RWPE2 (cell line): ENCODE data around the gene TBX20.
"Not testable (repeated sequence)": the region's sequence is repeated elsewhere in the genome, so short reads cannot be mapped to it uniquely, and the experiment has no call there.

Experiments
- ATAC-seq: fragments of 200-7000 bp; cut with Tn5 transposase; 3 replicates; pipeline ENCODE4 v1.9.1; 2021; ENCODE audit warnings: low read depth
- DNase-seq: peaks from one replicate; pipeline ENCODE4 v3.0.0-alpha.2; 2020; ENCODE audit warnings: low spot score
- H3K27ac ChIP-seq: fragments of 450-650 bp; 2 replicates; pipeline ENCODE4 v1.5.1; 2017; ENCODE audit warnings: mild to moderate bottlenecking; ENCODE audit not compliant: poor library complexity, severe bottlenecking
- H3K27me3 ChIP-seq: fragments of 250-450 bp; sonication (Bioruptor Pico); 2 replicates; pipeline ENCODE4 v1.5.1; 2021; ENCODE audit warnings: mild to moderate bottlenecking, moderate library complexity; ENCODE audit not compliant: insufficient read depth, poor library complexity, severe bottlenecking
- H3K36me3 ChIP-seq: fragments of 250-450 bp; sonication (Bioruptor Pico); 2 replicates; pipeline ENCODE4 v1.5.1; 2020; ENCODE audit warnings: low read depth, mild to moderate bottlenecking, moderate library complexity
- H3K4me1 ChIP-seq: fragments of 250-450 bp; sonication (Bioruptor Pico); 2 replicates; pipeline ENCODE4 v1.5.1; 2021; ENCODE audit warnings: mild to moderate bottlenecking, moderate library complexity; ENCODE audit not compliant: insufficient read depth, poor library complexity, severe bottlenecking
- H3K4me3 ChIP-seq: fragments of 250-450 bp; sonication (Bioruptor Pico); 2 replicates; pipeline ENCODE4 v1.5.1; 2021; ENCODE audit warnings: mild to moderate bottlenecking, moderate library complexity; ENCODE audit not compliant: severe bottlenecking
- H3K9me3 ChIP-seq: fragments of 250-450 bp; sonication (Bioruptor Pico); 2 replicates; pipeline ENCODE4 v1.5.1; 2021; ENCODE audit warnings: mild to moderate bottlenecking, moderate library complexity; ENCODE audit not compliant: severe bottlenecking
- TF ChIP-seq, protein P1 (sequence below): fragments of 450-650 bp; IDR thresholded peaks from one replicate; pipeline ENCODE4 v1.5.1; 2017; ENCODE audit warnings: mild to moderate bottlenecking, moderate library complexity; ENCODE audit not compliant: poor library complexity, severe bottlenecking

TBX20 gene

DNA sequence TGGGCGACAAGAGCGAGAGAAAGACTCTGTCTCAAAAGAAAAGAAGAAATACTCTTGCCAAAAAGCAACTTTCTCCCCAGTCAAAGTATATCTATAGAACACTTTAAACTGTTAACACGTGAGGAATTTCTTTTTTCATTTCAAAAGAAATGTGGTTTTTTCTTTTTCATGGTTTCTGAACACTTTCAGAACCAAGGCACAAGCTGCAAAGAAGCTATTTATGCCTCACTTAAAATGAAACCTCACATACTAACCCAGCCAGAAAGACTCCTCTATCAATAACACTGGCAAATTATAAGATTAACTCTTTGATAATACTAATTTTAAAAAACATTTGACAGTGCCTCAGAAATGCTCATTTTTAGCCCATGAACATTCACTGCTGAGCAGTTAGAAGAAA, 20.9 kb downstream of the TBX20 start:
- no peak for ATAC-seq
- peaks cover 5% of the 10 kb centered on the region for H3K27me3 ChIP-seq
- H3K36me3 ChIP-seq = no peaks in the 10 kb centered on the region
- no peaks in the 10 kb centered on the region for H3K4me1 ChIP-seq
- no peak overlapping the region for H3K27ac ChIP-seq
- no peaks in the 10 kb centered on the region for H3K9me3 ChIP-seq
- DNase-seq = no peak
- TF ChIP-seq, protein P1, sequence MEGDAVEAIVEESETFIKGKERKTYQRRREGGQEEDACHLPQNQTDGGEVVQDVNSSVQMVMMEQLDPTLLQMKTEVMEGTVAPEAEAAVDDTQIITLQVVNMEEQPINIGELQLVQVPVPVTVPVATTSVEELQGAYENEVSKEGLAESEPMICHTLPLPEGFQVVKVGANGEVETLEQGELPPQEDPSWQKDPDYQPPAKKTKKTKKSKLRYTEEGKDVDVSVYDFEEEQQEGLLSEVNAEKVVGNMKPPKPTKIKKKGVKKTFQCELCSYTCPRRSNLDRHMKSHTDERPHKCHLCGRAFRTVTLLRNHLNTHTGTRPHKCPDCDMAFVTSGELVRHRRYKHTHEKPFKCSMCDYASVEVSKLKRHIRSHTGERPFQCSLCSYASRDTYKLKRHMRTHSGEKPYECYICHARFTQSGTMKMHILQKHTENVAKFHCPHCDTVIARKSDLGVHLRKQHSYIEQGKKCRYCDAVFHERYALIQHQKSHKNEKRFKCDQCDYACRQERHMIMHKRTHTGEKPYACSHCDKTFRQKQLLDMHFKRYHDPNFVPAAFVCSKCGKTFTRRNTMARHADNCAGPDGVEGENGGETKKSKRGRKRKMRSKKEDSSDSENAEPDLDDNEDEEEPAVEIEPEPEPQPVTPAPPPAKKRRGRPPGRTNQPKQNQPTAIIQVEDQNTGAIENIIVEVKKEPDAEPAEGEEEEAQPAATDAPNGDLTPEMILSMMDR = no peak
- no peak overlapping the region for H3K4me3 ChIP-seq

DNA sequence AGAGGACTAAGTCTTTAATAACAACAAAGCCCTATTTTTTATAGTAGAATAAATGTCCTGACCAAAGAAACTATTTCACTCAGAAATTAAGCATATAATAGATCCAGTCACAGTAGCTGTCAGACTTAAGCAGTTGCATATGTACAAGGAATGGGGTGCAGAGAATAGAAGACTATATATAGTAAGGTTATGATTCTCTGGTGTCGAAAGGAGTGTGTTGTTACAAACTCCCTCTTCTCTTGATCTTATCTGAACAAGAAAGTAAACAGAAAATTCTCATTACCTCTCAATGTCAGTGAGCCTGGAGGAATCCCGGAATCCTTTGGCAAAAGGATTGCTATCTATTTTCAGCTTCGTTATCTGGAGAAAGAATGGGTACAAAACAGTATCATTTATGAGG, 22.7 kb downstream of the TBX20 start:
- not testable (repeated sequence) for ATAC-seq, DNase-seq, H3K27ac ChIP-seq, H3K4me1 ChIP-seq, H3K36me3 ChIP-seq, H3K27me3 ChIP-seq, H3K9me3 ChIP-seq, H3K4me3 ChIP-seq

DNA sequence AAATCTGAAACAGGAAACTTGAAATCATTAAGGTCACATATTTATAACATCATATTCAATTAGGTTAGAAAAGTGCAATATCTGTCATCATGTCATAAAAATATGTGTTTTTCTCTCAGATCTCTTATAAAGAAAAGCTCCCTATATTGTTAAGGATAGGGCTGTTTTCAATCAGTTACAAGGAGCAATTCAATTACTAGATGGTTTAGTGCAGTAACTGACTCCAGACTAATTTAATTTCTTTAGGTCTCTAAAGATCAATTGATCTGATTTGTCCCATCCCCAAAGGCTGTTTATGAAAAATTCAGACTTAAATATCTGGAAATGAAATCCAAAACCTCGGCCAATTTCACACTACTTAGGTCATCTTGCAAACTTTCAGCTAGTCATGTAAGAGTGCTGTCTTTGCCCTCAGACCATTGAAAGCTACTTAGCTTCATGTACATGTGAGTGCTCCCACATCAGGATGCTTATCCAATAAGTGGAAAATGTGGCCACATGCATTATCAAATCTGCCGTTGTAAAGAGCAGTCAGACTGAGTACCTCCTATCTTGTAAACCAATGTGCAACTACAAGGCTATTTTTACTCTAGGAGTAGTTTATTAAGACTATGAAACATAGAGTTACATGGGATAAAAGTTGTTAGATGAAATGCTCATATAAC, 24.7 kb downstream of the TBX20 start:
- H3K4me1 ChIP-seq, DNase-seq, H3K27ac ChIP-seq, H3K36me3 ChIP-seq, H3K9me3 ChIP-seq, H3K27me3 ChIP-seq, ATAC-seq, H3K4me3 ChIP-seq: not testable (repeated sequence)

DNA sequence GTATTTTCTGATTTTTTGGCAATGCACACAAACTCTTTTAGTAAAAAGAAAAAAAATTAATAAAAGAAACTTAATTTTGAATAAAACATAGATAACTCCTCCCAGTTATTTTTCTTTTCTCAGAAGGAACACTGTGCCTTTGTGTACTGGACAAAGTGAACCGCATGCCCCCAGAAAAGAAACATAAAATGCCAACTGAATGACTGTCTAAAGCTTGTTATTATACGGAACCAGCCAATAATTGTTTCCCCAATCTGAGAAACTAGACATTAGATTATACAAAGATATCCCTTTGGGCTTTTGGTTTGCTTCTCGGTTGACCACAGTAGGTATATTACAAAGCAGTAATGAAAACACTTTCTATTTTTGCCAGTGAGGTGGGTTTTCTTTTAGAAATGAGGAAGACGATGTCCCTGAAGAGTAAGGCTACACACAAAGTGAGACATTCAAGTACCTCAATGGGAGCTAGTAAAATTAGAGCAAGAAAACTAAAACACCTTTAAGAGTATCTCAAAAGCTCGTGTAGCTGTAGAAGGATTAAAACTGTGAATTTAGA, 25.3 kb downstream of the TBX20 start:
- not testable (repeated sequence) for DNase-seq, H3K9me3 ChIP-seq, H3K27ac ChIP-seq, H3K27me3 ChIP-seq, H3K36me3 ChIP-seq, H3K4me3 ChIP-seq, H3K4me1 ChIP-seq, ATAC-seq

DNA sequence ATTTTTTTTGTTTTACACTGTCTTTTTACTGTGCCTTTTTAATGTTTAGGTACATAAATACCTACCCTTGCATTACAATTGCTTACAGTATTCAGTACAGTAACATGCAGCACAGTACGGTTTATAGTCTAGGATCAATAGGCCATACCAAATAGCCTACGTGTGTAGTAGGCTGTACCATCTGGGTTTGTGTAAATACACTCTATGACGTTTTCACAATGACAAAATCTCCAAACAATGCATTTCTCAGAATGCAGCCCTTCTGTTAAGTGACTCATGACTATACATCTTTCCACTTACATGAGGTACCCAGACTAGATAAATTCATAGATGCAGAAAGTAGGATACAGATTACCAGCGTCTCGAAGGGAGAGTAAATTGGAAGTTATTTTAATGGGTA, 26.5 kb downstream of the TBX20 start:
- not testable (repeated sequence) for H3K9me3 ChIP-seq, H3K27ac ChIP-seq, DNase-seq, H3K4me3 ChIP-seq, H3K36me3 ChIP-seq, H3K4me1 ChIP-seq, H3K27me3 ChIP-seq
- ATAC-seq = peak; percentile 86

DNA sequence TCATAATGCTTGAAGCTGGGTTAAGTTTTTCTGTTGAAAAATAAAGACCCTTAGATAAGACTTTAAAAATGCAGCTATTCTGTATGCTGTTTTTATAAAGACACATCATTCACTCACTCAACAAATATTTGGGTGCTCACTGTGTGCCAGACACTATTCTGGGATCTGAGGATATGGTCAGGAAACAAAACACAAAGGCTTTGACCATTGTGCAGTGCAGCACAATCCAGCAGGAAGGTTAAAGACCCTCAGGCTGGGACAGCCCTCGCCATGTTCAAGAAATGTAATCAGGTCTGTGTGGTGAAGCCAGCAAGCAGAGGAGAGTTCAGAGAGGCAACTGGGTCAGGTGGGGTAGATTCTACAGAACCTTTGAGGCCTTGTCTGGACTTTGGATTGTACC, 31.5 kb downstream of the TBX20 start:
- not testable (repeated sequence) for H3K4me3 ChIP-seq, DNase-seq, H3K36me3 ChIP-seq, H3K9me3 ChIP-seq, ATAC-seq, H3K27ac ChIP-seq, H3K27me3 ChIP-seq, H3K4me1 ChIP-seq

DNA sequence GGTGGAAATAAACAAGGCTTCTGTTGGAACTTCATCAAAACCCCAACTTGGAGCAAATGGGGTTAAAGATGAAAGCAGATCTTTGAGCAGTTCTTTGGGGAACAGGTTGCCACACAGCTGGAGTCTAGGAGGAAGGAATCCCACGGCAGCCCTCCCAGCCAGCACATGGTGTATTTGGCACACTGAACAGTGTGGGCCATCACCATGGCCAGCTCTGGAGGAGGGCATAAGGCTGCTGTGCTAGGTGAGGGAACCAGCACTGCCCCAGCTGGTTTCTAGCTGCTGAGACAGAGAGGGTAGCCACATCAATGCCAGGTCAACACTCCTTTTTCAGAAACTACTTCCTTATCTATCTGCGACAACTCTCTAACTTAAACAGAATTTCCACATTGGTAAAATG, 33.7 kb downstream of the TBX20 start:
- H3K36me3 ChIP-seq, H3K27me3 ChIP-seq, H3K4me3 ChIP-seq, H3K27ac ChIP-seq, DNase-seq, H3K9me3 ChIP-seq, H3K4me1 ChIP-seq, ATAC-seq: not testable (repeated sequence)

DNA sequence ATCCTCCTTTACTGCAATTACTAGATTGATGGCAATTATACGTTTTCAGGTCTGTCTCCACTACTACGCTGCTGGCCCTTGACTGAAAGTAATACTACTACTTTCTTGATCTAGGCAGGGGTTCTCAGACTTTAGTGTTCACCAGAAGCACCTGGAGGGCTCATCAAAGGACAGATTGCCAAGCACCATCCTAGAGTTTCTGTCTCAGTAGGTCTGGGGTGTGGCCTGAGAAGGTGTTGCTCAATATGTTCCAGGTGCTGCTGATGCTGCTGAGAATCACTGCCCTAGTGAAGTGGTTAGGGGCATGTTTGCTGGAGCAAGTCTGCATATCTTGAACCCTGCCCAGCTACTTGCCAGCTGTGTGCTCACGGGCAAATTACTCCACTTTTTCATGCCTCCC, 37.9 kb downstream of the TBX20 start:
- H3K27ac ChIP-seq, H3K36me3 ChIP-seq, H3K27me3 ChIP-seq, H3K9me3 ChIP-seq, DNase-seq, H3K4me1 ChIP-seq, ATAC-seq, H3K4me3 ChIP-seq: not testable (repeated sequence)

DNA sequence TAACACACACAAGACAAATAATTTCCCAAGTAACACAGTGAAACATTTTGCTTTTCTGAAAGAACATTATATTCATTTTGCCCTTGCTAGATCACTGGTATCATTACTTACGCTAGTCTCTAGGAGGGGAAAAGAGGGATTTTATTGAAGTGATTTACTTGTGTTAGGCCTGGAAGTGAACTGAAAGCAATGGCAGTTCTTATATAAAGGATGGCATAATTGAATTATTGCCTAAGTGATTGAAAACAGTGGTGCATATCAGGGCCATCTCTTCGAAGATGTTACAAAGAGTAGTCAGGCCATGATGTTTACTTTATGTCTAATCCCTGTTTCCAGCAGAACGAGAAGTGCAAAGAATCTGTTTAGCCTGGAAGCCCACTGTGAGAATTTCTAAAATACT, 38.8 kb downstream of the TBX20 start:
- not testable (repeated sequence) for H3K27me3 ChIP-seq, DNase-seq, H3K9me3 ChIP-seq, H3K36me3 ChIP-seq, H3K4me1 ChIP-seq, H3K27ac ChIP-seq, ATAC-seq, H3K4me3 ChIP-seq

DNA sequence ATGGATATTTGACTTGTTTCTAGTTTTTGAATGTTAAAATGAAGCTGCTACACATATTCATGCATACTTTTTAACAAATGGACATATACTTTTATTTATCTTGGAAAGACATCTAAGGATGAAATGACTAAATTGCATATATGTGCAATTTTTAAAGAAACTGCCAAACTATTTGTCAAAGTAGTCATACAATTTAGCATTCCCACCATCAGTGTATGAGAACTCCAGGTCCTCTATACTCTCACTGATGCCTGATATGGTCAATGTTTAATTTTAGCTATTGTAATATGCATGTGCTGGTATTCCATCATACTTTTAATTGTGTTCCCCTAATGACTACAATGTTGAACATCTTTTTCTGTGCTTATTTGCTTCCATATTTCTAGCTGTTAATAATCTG, 47.0 kb downstream of the TBX20 start:
- not testable (repeated sequence) for H3K4me3 ChIP-seq, ATAC-seq, H3K27ac ChIP-seq, DNase-seq, H3K27me3 ChIP-seq, H3K36me3 ChIP-seq, H3K4me1 ChIP-seq, H3K9me3 ChIP-seq

DNA sequence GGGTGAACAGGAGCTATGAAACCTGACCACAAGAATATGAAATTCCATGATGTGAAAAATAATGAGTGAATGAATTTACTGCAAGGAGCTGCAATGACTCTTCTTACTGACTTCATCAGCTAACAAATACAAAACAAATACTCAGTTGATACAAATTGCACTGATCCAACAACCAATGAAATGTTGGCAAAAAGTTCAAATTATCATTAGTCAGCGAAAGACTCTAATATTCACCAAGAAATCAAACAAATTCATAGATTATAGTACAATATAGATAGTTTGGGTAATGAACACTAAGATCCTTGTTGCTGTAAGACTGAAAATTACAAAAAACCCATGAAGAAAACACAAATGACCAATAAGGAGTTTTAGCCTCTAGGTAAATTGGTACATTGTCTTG, 49.0 kb downstream of the TBX20 start:
- ATAC-seq, H3K27me3 ChIP-seq, DNase-seq, H3K4me1 ChIP-seq, H3K9me3 ChIP-seq, H3K27ac ChIP-seq, H3K4me3 ChIP-seq, H3K36me3 ChIP-seq: not testable (repeated sequence)
